ENCODE results near the gene MTHFD2L.

- TF ChIP-seq POLR2AphosphoS5 (IDR thresholded peaks at IDR 0.05; ENCODE audit: low read depth, low read length) (no peak), EP300 (IDR thresholded peaks at IDR 0.05; ENCODE audit: borderline replicate concordance in 1 of 2, low read depth in 2 of 2, low read length in 2 of 2) (no peak), MAX (IDR thresholded peaks at IDR 0.05) (no peak), NANOG (IDR thresholded peaks at IDR 0.05; ENCODE audit: insufficient read depth, low read depth, low read length, poor library complexity, severe bottlenecking) (no peak), TEAD4 (IDR thresholded peaks at IDR 0.05; ENCODE audit: low read depth, low read length) (no peak), POLR2A (IDR thresholded peaks at IDR 0.05; ENCODE audit: control extremely low read depth in 1 of 2, low read depth in 2 of 2, low read length in 2 of 2) (no peak), SP4 (IDR thresholded peaks at IDR 0.05; ENCODE audit: low read length) (no peak), ZNF274 (IDR thresholded peaks at IDR 0.05; ENCODE audit: borderline replicate concordance, extremely low read depth, low read length) (no peak), SUZ12 (IDR thresholded peaks at IDR 0.05; ENCODE audit: low read length) (no peak), CTCF (IDR thresholded peaks at IDR 0.05; ENCODE audit: control extremely low read depth in 1 of 3, insufficient read depth in 1 of 3, low read depth in 1 of 3, low read length in 3 of 3) (peak in 2 of 3 experiments; percentile 56 to 61; a peak in 2 of 4 replicates), USF2 (IDR thresholded peaks at IDR 0.05; ENCODE audit: low read length) (no peak), SRF (IDR thresholded peaks at IDR 0.05; ENCODE audit: low read depth, low read length) (no peak), YY1 (IDR thresholded peaks at IDR 0.05; ENCODE audit: low read depth, low read length) (no peak)
Measured at GRCh38 chr4:74311696-74312313, 153.9 kb downstream of the MTHFD2L start.

Data from H1 (cell line).